MM.1S (cell line): ENCODE measurements around the gene ALAS2.
"Not testable (repeated sequence)": the region's sequence is repeated elsewhere in the genome, so short reads cannot be mapped to it uniquely, and the experiment has no call there.

Source experiments
- CTCF ChIP-seq: fragments of 300-600 bp; sonication (generic); IDR thresholded peaks from 2 replicates; pipeline ENCODE4 v1.5.1; 2016; ENCODE audit warnings: antibody characterized with exemption, low read length, mixed read lengths
- EZH2 ChIP-seq: fragments of 300-600 bp; sonication (generic); optimal IDR thresholded peaks from 2 replicates; pipeline ENCODE3; 2017; ENCODE audit warnings: low read depth, mild to moderate bottlenecking, antibody characterized with exemption, low read length, mixed read lengths
- EZH2phosphoT487 ChIP-seq: fragments of 300-600 bp; sonication (generic); IDR thresholded peaks from 2 replicates; pipeline ENCODE4 v1.6.1; 2018; ENCODE audit warnings: antibody characterized with exemption, low read length

DNA sequence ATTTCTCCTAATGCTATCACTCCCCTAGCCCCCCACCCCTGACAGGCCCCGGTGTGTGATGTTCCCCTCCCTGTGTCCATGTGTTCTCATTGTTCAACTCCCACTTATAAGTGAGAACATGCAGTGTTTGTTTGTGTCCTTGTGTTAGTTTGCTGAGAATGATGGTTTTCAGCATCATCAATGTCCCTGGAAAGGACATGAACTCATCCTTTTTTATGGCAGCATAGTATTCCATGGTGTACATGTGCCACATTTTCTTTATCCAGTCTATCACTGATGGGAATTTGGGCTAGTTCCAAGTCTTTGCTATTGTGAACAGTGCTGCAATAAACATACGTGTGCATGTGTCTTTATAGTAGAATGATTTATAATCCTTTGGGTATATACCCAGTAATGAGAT, 36.4 kb upstream of the ALAS2 start:
- not testable (repeated sequence) for TF ChIP-seq CTCF, EZH2, EZH2phosphoT487
